Skin epidermis (tissue), 12 donors: ENCODE results near the gene BCL11B.

Experiments
- H3K27ac ChIP-seq, 21 experiments: fragments of 200-600 bp; sonication (generic) in 11 of 21; one replicate each; pipeline ENCODE4 v1.5.0; 2020; ENCODE audit warnings: mild to moderate bottlenecking in 3 of 21, inconsistent platforms in 2 of 21, moderate library complexity in 2 of 21
- H3K4me3 ChIP-seq, 7 experiments: fragments of 200-600 bp; sonication (generic) in 2 of 7; one replicate each; pipeline ENCODE4 v1.5.0; 2020; ENCODE audit warnings: inconsistent platforms in 2 of 7, mild to moderate bottlenecking in 2 of 7, moderate library complexity in 1 of 7

BCL11B gene

DNA sequence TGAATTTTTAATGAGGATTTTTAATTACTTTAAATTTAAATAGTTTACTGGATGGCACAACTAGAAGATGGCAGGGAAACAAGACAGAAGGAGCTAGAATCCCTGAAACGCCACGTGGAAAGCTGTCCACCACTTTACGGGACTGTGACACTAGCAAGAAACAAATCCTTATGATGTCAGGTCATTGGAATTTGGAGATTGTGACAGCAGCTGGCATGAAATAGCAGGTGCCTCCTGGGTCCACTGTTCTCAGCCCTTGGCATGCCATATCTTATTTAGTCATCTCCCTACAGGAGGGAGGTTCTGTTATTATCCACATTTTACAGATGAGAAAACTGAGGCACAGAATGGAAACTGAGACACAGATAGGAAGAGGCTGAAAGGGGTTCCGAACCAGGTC lies 113.8 kb downstream of the BCL11B start:
- Histone ChIP-seq H3K27ac (no peak overlapping the region), H3K4me3 (no peak overlapping the region)

DNA sequence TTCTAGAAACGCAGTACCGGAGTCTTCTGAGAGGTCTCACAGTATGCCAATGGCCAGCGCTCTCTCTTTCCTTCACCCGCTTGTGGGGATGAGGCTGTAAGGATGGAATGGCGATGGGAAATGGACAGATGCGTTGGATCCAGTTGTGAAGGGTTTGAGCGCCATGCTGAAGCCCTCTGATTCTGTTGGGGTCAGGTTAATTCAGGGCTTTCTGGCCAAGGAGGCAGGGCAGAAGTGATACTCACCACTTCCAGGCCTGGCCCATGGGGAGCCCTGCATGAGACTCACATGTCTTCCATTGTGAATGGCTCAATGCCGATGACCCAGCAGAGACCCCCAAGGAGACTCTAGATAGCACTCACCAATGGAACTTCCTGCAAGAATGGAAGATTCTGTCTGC lies 114.3 kb downstream of the BCL11B start:
- Histone ChIP-seq H3K4me3 (no peak overlapping the region), H3K27ac (no peak overlapping the region)

DNA sequence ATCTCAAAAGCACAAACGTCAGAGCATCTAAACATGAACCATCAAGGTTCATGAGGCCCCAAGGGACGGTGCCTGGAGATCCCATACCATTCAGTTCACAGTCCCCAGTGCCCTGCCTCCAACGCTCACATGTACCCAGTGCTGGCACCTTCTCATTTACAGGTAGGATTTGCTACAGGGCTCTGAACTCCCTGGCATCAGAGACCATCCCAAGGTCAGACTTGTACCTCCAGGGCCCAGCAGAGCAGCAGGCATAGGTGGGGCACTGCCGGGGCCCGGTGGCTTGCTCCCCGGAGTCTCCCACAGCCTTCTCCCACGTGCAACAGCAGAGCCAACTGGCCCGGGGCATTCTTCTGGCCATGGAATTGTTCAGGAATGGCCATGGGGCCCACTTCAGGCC lies 114.8 kb downstream of the BCL11B start:
- no peak overlapping the region for H3K27ac ChIP-seq
- no peak overlapping the region for H3K4me3 ChIP-seq

DNA sequence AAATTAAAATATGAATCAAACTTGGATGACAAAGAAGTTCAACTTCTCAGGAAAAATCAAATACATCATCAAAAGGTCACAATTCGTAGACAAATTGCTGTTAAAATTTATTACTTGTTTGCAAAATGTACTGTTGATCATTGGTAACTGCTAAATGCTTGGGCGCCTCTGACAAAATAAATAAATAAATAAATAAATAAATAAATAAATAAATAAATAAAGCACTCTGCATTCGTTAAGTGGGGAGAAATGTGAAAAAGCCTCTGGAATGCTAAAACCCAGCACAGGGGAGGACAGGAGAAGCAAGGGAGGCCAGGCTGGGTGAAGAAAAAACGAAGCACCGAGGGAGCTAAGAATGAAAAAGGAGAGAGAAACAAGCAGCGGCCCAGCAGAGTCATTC lies 115.2 kb downstream of the BCL11B start:
- H3K4me3 ChIP-seq: no peak overlapping the region
- no peak overlapping the region for H3K27ac ChIP-seq

DNA sequence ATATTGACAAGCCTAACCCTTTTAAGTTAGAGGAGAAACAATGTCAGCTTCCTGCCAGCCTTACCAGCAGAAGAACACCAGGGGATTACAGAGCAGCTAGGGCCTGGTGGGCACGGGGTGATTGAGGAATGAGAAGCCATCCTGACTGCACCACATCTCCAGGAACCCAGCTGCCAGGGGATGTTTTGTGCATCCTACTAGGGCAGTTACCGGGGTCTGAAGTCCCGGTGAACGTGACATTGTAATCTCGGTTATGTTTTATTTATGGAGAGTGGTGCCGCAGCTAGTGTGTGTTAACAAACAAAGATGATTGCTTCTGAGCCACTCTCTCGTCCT lies 115.9 kb downstream of the BCL11B start:
- Histone ChIP-seq H3K4me3 (no peak overlapping the region), H3K27ac (no peak overlapping the region)

DNA sequence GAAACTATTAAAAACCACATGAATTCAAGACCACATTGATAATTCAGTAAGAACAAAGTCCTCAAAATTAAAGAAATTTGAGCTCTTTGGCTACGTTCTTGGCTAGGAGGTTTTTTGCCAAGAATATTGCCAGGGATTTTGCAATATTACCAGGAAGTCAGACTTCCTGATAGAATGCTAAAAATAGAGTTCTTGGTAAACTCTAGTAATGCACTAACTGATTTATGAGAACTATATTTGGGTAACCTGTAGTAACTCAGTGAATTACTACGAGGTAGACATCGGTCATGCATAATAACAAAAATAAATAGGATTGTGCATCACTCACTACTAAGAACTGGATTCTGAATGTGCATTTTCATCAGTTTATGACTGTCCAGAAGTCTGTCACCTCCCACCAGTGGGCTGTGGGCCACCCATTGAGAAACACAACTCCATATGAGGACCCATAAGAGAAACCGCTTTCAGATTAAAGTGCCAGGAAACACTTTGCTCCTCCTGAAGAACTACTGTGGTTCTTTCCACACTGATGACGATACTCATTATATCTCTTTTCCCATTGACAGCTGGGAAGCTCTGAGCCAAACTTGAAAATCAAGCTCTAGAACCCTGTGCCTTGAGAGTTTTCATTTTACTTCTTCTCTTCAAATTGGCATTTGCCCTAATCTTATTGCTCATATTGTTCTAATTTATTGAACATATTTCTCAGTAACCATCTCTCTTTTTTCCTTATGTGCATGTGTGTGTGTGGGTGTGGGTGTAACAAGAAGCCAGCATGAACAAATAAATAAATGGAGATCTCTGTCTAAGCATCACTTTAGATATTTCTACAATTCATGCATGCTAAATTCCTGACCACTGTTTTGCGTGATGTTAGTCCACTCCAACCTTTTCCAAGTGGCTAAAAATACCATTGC lies 116.6 kb downstream of the BCL11B start:
- no peak overlapping the region for H3K27ac ChIP-seq
- no peak overlapping the region for H3K4me3 ChIP-seq

DNA sequence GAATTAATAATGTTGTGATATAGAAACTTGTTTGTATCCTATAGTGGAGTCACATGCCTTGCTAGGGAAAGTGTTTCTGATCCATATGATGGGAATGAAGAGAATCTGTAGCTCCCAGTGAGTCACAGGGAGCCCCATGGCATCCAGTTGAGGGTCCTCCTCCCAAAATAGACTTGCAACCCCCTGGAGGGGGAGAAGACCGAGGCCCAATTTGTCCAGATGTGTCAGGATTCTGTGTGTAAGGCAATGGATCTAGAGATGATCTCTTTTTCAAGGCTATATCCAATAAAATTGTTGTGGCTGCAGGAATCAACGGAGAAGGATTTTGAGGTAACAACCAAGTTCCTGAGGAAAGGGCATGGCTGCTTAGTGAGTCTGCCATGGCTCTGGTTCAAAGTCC lies 121.8 kb downstream of the BCL11B start:
- Histone ChIP-seq H3K4me3 (no peak overlapping the region), H3K27ac (no peak overlapping the region)

DNA sequence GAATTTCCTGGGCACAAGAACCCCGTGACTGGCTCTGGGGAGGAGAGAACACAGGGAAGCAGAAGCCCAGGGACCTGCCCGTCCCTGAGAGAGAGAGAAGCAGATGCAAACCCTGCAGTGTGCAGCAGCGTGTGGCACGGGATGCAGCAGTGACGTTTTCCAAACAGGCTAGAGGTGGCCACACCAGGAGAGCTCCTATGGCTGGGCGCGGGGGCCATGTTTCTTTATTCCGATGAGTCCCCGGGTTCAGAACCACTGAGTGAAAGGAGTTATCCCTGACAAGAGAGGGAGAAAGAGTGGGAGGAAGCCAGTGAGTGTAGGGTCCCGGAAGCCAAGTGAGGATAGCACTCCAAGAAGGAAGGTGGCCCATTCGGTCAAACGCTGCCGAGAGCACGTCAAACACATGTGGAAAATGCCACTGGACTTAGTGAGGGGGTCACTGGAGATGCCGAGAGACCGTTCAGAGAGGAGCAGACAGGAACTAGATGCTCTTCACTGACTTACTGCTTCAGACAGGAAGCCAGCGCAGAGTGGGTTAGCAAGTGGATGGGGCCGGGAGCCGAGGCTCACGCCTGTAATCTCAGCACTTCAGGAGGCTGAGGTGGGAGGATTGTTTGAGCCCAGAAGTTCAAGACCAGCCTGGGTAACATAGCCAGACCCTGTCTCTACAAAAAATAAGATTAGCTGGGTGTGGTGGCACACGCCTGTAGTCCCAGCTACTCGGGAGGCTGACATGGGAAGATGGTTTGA lies 123.0 kb downstream of the BCL11B start:
- Histone ChIP-seq H3K4me3 (no peak overlapping the region), H3K27ac (no peak overlapping the region)

DNA sequence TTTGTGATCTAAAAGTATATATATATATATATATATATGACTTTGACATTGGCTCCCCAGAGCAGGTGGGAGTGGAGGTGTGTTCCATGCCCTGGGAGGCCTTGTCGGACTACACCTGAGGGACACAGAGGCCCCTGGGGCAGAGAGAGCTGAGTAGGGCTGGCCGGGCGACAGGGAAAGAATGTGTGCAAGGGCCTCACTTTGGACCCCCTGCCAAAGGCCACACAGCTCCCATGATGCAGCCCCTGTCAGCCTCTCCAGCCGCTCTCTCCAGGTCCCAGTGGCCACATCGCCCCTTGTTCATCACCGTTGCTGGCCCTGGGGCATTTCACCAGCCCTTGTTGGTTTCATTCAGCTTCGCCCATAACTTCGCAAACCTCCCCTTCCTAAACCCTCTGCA lies 123.9 kb downstream of the BCL11B start:
- H3K4me3 ChIP-seq: no peak overlapping the region
- H3K27ac ChIP-seq: no peak overlapping the region

DNA sequence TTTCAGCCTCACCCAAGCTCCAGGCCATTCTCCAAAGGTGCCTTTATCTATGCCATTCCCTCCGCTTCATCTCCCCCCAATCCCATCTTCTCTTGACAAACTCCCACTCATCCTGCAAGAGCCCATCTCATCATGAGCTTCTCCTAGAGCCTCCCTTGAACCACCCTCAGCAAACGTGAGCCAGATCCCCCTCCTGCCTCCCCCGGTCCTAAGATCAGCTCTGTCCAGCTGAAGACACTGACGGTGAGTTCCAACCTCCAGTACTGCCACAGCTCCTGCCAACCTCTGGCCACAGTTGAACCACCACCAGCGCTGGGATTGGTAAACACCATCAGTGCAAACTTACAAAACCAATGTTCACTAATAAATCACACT lies 124.6 kb downstream of the BCL11B start:
- Histone ChIP-seq H3K4me3 (no peak overlapping the region), H3K27ac (no peak overlapping the region)

DNA sequence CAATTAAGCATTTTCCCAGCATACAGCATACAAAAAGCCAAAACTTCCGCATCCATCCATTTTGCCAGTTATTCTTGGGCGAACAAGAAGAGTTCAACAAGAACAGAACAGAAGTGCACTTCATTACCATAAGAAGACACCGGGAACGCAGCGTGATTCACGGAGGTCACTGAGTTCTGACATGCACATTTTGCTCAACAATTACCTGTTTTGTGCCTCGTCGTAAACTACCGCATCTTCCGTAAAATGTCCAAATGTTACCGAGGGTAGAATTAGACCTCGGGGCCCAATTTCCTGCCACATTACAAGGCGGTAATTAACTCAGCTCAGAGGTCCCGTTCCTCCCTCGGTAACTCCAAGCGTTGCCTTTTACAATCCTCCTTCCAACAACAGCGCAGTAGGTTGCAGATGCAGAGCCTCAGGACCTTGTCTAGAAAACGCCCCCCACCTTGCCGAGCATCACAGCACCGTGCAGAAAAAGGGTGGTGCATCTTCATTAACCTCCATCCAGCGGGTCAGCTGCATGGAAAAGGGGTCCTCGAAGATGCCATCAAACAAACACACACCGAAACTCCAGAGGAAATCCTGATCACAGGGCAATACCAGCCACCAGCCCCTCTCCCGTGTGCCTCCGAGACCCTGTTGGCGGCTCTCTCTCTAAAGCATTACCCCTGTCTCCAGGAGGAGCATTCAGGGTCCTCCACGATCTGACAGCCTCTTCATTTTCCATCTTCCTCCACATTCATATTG lies 125.2 kb downstream of the BCL11B start:
- no peak overlapping the region for H3K27ac ChIP-seq
- H3K4me3 ChIP-seq: no peak overlapping the region

DNA sequence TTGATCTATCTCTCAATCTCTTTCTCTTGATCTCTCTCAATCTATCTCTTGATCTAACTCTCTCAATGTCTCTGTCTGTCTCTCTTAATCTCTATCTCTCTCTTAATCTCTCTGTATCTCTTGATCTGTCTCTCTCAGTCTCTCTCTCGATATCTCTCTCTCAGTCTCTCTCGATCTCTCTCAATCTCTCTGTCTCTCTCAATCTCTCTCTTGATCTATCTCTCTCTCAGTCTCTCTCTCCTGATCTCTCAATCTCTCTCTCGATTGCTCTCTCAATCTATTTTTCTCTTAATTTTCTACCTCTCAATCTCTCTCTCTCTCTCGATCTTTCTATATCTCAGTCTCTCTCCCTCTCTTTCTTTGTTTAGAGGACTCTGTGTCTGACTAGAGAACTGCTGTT lies 126.7 kb downstream of the BCL11B start:
- Histone ChIP-seq H3K4me3 (no peak overlapping the region), H3K27ac (no peak overlapping the region)

DNA sequence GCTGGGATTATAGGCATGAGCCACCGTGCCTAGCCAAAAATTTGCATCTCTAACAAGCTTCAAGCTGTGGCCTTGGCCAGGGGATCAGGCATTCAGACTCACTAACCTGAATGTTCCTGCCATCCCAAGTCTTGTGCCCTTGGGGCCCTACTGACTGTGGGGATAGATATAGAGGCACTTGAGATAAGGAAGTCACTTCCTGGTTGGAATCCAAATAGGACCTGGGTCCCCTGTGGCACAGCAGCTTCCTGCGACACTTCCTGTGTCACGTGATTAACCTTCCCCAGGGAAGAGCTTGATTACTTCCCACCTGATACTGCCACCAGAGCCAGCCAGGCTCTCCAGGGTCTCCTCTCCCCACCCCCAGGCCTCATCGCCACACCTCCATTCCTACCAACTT lies 128.2 kb downstream of the BCL11B start:
- Histone ChIP-seq H3K27ac (no peak overlapping the region), H3K4me3 (no peak overlapping the region)

DNA sequence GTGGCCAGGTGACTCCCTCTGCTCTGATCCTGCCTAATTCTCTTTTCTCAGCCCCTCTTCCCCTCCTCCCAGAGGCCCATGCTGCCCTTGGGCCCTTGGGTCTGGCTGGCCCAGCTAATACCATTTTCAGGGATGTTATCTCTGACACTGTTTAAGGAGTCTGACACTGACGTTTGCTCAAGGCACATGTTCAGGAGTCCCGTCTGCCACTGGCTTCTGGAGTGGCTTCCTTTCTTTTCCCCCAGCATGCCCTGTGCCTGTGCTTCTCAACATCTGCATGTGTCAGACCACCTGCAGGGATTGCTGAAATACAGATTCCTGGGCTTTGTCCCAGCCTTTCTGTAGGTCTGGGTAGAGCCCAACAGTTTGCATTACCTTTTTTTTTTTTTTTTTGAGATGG lies 128.9 kb downstream of the BCL11B start:
- no peak overlapping the region for H3K4me3 ChIP-seq
- no peak overlapping the region for H3K27ac ChIP-seq

DNA sequence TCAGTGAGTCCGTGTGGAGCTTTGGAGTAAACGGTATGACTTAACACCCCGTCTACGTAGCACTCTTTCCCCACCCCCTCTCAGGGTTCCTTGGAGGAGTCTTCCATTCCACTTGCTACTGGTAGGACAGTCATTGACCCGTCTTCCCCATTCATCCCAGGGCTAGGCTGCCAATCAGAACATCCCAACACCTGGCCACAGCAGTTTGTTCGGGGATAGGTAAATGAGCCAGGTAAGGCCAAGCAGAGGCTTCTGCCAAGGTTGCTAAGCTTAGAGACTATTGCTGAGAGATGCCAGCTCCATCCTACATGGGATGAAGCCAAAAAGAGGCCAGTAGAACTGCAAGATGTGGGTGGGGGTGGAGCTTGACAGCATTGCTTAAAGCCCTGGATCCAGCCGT lies 130.8 kb downstream of the BCL11B start:
- no peak overlapping the region for H3K27ac ChIP-seq
- H3K4me3 ChIP-seq: no peak overlapping the region

DNA sequence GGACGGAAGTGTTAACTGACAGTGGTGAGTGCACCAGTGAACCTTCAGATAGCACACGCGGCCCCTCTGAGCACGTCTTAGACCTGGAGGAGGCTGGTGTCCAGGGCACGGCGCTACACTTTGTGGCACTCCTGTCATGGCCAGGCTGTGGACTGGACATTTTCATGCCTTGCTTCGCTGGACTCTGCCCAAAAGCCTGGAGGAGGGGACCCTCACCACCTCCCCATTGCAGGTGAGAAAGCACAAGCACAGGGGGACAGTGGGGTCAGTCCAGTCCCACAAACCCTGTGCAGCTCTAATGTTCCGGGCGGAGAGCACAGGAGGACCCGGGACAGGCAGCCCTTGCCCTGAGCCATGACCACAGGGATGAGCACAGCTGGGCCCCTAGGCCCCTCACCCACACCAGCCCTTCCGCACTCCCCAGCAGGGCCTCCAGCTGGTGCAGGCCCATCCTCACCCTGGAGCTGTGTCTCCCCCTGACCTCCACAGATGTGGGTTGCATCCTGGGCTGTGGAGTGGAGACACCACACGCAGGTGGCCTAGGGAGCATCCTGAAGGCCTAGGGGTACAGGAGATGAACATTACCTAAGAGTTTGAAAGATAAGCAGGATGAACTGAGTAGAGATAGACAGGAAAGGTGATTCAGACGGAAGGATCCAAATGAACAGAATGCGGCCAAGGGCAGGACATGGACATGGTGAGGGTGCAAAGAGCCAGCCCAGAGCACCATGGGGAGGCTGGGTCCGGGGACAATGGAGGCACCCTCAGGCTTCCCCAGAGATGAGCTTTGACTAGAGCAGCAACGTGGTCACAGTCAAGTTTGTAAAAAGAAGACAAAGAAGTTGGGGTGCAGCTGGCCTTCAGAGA lies 132.8 kb downstream of the BCL11B start:
- no peak overlapping the region for H3K27ac ChIP-seq
- no peak overlapping the region for H3K4me3 ChIP-seq

DNA sequence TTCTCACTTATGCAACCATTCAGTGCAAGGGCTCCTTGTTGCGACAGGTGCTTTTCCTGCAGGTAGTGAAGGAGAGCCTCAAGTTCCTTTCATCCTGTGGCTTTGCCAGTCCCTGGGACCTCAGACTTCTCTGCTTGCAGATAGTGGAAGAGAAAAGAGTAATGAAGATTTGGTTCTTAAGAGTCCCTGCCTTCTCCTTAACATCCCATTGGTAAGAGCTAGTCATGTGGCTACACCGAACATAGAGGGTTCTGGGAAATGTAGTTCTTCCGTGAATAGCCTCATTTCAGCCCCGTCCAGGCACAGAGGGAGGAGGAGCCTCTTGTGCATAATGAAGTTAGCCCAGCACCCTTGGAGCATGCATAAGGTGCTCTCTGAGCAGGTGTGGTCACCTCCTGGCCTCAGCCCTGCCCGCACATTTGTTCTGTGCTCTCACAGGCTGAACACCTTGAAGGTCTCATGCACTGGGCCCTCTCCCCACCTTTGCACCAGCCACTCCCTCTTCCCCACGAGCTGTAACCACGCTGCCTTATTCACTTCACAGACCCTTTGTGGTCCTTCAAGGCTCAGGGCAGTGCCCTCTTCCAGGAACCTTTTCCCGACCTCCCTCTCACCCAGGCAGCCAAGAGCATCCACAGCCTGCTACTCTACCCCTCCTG lies 134.0 kb downstream of the BCL11B start:
- Histone ChIP-seq H3K27ac (no peak overlapping the region), H3K4me3 (no peak overlapping the region)

DNA sequence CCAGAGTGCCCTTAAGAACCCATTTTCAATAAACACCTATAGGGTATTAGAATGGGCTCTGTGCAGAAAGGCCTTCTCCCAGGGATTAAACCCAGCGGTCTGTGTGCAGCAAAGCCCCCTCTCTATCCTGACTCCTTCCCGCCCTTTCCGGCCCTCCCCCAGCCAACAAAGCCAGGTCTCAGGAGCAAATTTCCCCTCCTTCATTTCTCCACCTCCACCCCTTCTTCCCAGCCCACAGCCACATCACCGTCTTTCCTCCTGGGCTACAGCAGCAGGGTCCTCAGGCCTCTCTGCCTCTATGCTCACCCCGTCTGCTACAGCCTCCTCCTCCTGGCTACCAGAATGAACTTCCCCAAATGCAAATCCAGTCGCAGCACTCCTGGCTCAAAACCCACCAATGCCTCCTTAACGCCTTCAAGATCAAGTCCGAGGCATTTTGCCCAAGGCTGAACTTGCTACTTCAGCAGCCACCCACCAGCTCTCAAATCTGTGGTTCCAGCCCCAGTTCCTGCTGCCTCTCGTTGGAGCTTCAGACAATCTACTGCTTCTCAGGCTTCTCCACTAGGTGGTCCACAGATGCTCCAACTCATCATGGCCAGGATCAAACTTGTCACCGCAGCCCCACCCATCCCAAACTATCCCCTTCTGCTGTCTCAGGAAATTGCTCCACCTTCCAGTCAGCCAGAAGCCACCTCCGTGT lies 134.8 kb downstream of the BCL11B start:
- H3K27ac ChIP-seq: no peak overlapping the region
- H3K4me3 ChIP-seq: no peak overlapping the region

DNA sequence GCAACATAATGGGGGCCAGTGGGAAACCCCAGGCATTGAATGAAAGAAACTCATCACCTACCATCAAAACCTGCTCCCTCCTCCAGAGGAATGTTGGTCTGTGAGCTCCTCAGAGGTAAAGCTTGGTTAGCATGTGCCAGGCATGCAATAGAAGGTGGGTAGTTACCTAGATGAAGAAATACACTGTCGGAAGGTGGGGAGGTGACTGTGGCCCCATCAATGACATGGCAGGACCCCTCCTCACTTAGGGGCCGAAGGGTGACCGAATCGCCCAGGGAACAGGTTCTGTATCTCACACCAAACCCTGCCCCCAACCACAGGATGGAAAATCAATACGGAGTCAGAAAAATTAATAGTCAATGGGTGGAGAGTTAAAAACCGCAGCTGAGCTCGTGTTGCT lies 135.6 kb downstream of the BCL11B start:
- Histone ChIP-seq H3K27ac (no peak overlapping the region), H3K4me3 (no peak overlapping the region)
